HG02885 (cell line): ENCODE results near the gene RIC8B.
"Not testable (repeated sequence)": the region's sequence is repeated elsewhere in the genome, so short reads cannot be mapped to it uniquely, and the experiment has no call there.

ENCODE experiments used
- ATAC-seq: cut with Tn5 transposase; IDR thresholded peaks from one replicate; pipeline ENCODE4 v1.9.1; 2021; ENCODE audit warnings: mild to moderate bottlenecking; ENCODE audit not compliant: unreplicated experiment, poor library complexity

The RIC8B gene

GRCh38 chr12:106897981-106898901 is 123.8 kb downstream of the RIC8B start:
- no peak for ATAC-seq

GRCh38 chr12:106900554-106900953 is 126.1 kb downstream of the RIC8B start:
- ATAC-seq: no peak

DNA sequence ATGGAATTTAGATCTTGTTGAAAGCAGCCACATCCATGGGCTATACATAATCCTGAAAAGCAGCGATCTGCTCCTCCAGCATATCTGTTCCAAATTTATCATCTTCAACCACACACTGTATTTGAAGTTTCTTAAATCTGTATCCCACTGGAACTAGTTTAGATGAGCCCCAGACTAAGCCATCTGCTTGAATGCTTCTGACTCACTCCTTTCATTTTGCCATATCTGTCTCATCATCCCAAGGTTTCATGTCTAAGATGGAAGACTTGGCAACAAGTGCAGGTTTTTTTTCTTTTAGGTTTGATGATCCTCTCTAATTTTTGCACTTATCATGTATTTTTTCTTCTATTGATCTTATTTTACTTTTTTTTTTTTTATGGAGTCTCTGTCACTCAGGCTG is 126.8 kb downstream of the RIC8B start:
- no peak for ATAC-seq

DNA sequence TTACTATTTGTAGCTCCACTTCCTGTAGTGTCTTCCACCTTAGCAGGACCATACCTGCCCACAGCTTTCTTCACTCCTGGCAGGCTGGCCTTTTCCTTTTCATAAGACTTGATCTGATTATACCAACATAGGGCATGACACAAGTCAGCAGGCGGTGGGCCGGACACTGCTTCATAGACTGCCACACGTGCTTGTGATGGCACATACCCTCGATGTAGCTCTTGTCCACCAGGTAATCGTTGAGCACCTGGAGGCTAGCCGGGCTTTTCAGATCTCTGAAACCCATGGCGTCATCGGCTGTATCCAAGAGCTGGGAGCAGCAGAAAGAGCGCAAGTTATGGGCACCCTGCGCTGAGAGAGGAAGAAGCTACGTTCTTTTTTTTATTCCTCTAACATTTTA is 127.6 kb downstream of the RIC8B start:
- ATAC-seq: no peak

GRCh38 chr12:106903241-106903945 is 128.9 kb downstream of the RIC8B start:
- peak; percentile 87 for ATAC-seq

- no peak for ATAC-seq
Measured at GRCh38 chr12:106906715-106907114, 132.2 kb downstream of the RIC8B start.

- ATAC-seq: no peak
Measured at GRCh38 chr12:106907411-106907810, 132.9 kb downstream of the RIC8B start.

- no peak for ATAC-seq
Measured at GRCh38 chr12:106907846-106908245, 133.4 kb downstream of the RIC8B start.

GRCh38 chr12:106908561-106908960 is 134.1 kb downstream of the RIC8B start:
- no peak for ATAC-seq

GRCh38 chr12:106910202-106910601 is 135.7 kb downstream of the RIC8B start:
- ATAC-seq: peak; percentile 59

GRCh38 chr12:106911581-106911980 is 137.1 kb downstream of the RIC8B start:
- no peak for ATAC-seq

DNA sequence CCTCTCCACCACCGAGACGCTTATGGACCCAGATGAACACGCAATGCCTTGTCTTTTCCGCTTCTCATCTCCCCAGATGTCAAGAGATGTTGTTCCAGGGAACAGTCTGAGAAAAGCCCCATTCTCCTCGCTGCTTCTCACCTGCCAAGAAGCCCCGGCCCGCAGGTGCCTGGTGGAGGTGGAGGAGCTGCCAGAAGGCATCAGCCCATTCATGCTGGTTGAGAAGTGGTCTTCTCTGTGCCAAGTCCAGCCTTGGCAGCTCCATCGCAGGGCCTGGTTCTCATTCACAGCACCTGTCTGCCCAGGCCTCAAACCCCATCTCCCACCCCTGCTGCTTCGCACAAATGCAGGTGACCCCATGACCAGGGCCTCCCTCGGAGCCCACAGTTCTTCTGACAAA is 139.0 kb downstream of the RIC8B start:
- no peak for ATAC-seq

DNA sequence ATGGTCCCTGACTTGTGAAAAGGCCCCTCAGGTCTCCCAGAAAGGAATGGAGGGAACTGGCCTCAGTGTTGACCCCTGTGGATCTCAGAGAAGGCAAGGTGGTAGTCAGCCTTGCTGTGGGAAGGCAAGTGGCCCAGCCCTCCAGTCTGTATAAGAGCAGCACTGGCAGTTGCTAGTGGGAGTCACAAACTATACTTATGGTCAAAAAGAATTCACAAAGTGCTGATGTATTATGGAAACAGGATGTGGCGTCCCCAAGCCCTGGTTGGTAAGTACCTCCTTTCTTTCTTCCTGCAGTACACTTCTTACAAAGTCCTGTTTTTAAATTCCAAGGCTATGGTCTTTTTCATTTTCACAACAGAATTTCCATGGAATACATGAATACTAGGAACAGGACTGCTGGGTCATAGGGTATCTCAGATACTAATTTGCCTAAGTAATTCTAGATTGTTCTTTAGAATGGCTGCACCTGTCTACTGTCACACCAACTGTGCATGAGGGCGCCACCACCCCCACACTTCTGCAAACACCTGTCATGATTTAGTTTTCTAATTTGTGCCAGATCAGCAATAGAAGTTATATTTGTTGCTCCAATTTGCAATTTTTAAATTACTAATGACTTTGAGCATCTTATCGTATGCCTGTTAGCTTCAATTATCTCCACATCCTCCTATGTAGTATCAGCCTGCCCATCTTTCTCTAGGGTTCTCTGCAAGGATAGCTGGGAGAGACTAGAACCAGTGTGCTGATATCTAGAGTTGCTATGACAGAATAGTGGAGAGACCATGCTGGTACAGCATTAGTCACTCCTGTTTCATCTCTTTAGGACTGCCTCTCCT is 140.5 kb downstream of the RIC8B start:
- ATAC-seq: peak; percentile 71

- peak; percentile 21 for ATAC-seq
Measured at GRCh38 chr12:106915635-106916026, 141.1 kb downstream of the RIC8B start.

DNA sequence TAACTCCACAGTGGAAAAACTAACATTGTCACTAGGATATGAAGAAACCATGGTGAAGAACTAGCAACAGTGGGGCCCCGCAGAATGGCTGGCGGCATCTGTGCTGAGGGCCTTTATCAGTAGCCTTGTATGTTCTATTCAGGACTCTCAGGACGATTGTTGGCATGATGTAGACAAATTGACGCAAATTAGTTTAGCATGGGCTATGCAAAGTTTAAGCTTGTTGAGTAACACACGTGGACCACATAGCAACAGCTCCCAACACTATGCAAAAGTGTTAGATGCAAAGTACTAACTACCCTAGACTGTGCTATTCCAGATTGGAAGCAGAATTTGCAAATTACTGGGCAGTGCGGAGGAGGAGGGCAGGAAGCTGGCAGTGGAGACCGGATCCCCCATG is 143.0 kb downstream of the RIC8B start:
- no peak for ATAC-seq

- no peak for ATAC-seq
Measured at GRCh38 chr12:106918746-106919145, 144.3 kb downstream of the RIC8B start.

GRCh38 chr12:106919910-106920544 is 145.5 kb downstream of the RIC8B start:
- ATAC-seq: no peak

DNA sequence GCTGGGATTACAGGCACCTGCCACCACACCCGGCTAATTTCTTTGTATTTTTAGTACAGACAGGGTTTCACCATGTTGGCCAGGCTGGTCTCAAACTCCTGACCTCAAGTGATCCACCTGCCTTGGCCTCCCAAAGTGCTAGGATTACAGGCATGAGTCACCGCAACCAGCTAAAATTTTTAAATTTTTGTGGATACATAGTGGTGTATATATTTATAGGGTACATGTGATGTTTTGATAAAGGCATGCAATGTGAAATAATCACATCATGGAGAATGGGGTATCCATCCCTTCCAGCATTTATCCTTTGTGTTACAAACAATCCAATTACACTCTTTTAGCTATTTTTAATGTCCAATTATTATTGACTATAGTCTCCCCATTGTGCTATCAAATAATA is 147.5 kb downstream of the RIC8B start:
- ATAC-seq: not testable (repeated sequence)

GRCh38 chr12:106923594-106923993 is 149.1 kb downstream of the RIC8B start:
- ATAC-seq: not testable (repeated sequence)

DNA sequence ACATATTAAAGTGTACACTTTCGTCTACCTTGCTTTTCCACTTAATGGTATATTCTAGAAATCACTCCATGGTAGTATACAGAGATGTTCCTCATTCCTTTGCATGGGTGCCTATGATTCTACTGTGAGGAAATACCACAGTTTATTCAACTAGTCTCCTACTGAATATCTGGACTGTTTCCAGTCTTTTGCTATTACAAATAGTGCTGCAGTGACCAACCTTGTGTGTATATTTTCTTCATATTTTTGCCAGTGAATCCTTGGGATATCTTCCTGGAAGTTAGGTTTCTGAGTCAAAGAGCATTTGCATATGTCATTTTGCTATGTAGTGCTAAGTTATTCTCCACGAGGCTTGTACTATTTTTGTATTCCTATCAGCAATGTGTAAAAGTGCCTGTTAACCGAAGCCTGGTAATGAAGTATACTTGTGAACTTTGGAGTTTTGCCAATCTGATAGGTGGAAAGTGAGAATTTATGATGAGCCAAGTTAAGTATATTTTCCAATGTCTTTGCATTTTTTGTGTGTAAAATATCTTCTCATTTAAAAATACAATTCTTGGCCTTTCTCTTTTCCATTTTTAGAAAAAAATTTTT is 149.9 kb downstream of the RIC8B start:
- no peak for ATAC-seq
